Measurements from ENCODE around the gene AKAP6.

GRCh38 chr14:32606301-32606700 is 277.2 kb downstream of the AKAP6 start:
- TF ChIP-seq POLR2A (IDR thresholded peaks at IDR 0.05) (no peak), CTCF (IDR thresholded peaks at IDR 0.05) (no peak)

Data from adrenal gland (tissue), 5 donors.